A549 treated with ZK216348 at 1 μM for 4 hours (cell line): ENCODE measurements around the gene CD9. TPM values are rescaled to one million over a fixed set of nuclear protein-coding genes. Genes with fewer than 3 reads are reported as not detected.

Source experiments
- total RNA-seq: library from RNA; stranded (reverse); fragments of 200-300 nt; extraction: Qiagen RNA extraction; gene quantifications from 5 replicates; pipeline ENCODE4 v1.2.3, GENCODE V29; 2022; ENCODE audit warnings: low read depth

CD9 gene, protein sequence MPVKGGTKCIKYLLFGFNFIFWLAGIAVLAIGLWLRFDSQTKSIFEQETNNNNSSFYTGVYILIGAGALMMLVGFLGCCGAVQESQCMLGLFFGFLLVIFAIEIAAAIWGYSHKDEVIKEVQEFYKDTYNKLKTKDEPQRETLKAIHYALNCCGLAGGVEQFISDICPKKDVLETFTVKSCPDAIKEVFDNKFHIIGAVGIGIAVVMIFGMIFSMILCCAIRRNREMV
- total RNA-seq, result 232 to 271 TPM (median 254 TPM) in 5 replicates

DNA sequence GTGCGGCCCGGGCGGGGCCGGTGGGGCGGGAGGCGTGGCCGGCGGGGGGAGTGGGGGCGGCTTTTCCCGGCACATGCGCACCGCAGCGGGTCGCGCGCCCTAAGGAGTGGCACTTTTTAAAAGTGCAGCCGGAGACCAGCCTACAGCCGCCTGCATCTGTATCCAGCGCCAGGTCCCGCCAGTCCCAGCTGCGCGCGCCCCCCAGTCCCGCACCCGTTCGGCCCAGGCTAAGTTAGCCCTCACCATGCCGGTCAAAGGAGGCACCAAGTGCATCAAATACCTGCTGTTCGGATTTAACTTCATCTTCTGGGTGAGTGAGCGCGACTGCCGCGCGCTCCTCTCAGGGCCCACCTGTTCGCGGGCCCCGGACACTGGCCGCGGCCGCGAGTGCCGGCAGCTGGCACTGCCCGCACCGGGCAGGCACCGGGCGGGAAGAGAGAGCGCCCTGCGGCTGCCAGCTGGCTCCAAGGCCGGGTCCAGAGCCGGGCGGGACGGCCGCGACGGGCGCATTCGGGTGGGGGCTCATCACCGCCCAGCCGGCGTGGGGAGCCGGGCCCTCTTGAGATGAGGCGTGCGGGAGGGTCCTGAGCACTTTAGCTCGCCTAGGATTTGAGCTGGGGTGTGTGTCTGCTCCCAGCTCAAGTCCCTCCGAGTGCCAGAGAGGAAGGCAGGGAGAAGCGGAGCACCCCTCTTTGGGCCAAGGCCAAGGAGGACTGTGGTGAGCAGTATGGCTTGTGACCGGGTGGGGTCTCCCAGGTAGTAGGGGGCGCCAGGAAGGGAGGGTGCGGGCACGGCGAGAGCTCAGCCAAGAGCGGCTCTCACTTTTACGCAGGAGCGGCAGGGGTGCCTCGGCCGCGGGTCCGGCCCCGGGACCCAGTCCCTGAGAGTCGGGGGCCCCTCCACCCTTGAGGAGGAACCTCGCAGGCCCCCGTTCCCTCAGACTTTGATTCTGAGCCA is at the start of gene CD9:
TSS of gene CD9 (plus strand) at position 145 of the 957 bp plus-strand sequence. CDS start at position 245, 100 bp downstream.

Other genes starting within 250 kb of the CD9 start
- 0.24 to 0.40 TPM (median 0.26 TPM) in 5 replicates for gene VWF, start 75.7 kb upstream of the CD9 start, total RNA-seq
- gene PLEKHG6, start 110.3 kb downstream of the CD9 start, total RNA-seq, result 0.20 to 0.50 TPM (median 0.39 TPM) in 4 of 5 replicates, not detected in the other
- 398 to 545 TPM (median 486 TPM) in 5 replicates for gene TNFRSF1A, start 141.7 kb downstream of the CD9 start, total RNA-seq
- gene SCNN1A, start 175.2 kb downstream of the CD9 start, total RNA-seq, result 12.4 to 24.3 TPM (median 21.4 TPM) in 5 replicates
- gene LTBR, start 183.8 kb downstream of the CD9 start, total RNA-seq, result 154 to 248 TPM (median 229 TPM) in 5 replicates
- gene CD27, start 244.6 kb downstream of the CD9 start, total RNA-seq, result not detected in 5 replicates